ENCODE results near the gene ESPNL.

The ESPNL gene

GRCh38 chr2:238140040-238140439 is 39.9 kb downstream of the ESPNL start:
- no peak for DNase-seq (ENCODE audit: low read depth in 2 of 3, low spot score in 2 of 3)

DNA sequence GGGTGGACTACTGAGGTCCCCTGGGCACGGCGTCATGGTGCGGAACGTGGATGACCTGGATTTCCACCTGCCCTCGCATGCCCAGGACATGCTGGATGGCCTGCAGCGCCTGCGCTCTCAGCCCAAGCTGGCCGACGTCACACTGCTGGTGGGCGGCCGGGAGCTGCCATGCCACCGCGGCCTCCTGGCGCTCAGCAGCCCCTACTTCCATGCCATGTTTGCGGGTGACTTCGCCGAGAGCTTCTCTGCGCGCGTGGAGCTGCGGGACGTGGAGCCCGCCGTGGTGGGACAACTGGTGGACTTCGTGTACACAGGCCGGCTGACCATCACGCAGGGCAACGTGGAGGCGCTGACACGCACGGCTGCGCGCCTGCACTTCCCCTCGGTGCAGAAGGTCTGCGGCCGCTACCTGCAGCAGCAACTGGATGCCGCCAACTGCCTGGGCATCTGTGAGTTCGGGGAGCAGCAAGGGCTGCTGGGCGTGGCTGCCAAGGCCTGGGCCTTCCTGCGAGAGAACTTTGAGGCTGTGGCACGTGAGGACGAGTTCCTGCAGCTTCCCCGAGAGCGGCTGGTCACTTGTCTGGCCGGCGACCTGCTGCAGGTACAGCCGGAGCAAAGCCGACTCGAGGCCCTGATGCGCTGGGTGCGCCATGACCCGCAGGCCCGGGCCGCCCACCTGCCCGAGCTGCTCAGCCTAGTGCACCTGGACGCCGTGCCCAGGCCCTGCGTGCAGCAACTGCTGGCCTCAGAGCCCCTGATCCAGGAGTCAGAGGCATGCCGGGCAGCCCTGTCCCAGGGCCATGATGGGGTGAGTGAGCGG is 40.8 kb downstream of the ESPNL start:
- no peak for DNase-seq (ENCODE audit: low read depth in 2 of 3, low spot score in 2 of 3)

DNA sequence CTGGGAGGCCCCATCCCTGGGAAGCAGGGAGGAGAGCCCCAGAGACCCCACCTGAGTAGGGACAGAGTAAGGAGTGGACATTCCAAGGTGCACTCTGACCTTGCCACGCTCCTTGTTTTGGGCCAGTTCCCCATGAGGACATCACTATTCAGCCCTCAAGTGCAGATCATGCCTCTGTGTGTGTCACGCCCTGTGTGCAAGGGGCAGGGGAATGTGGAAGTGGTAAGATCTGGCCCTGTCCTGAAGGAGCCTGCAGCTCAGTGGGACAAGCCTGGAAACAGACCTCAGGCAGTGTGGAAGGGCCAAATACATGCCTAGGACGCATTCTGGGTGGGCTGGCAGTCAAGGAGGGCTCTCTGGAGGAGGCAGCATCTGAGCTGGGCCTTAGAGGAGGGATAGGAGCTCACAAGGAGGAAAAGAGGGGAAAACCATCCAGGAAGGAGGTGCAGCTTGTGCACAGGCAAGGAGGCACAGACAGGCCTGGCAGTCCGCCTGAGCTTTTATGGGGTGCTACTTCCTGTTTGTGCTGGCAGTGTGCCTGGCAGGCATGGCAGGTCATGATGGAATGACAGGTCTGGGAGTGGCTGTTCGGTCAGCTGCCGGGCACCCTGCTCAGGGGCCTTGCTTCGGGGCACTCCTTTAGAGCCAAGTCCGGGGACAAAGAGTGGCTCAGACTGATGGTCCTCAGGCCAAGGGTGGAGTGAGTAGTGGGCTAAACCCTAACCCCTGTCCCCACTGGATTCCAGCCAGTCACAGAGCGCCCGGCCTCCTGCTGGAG is 41.6 kb downstream of the ESPNL start:
- no peak for DNase-seq (ENCODE audit: low read depth in 2 of 3, low spot score in 2 of 3)

DNA sequence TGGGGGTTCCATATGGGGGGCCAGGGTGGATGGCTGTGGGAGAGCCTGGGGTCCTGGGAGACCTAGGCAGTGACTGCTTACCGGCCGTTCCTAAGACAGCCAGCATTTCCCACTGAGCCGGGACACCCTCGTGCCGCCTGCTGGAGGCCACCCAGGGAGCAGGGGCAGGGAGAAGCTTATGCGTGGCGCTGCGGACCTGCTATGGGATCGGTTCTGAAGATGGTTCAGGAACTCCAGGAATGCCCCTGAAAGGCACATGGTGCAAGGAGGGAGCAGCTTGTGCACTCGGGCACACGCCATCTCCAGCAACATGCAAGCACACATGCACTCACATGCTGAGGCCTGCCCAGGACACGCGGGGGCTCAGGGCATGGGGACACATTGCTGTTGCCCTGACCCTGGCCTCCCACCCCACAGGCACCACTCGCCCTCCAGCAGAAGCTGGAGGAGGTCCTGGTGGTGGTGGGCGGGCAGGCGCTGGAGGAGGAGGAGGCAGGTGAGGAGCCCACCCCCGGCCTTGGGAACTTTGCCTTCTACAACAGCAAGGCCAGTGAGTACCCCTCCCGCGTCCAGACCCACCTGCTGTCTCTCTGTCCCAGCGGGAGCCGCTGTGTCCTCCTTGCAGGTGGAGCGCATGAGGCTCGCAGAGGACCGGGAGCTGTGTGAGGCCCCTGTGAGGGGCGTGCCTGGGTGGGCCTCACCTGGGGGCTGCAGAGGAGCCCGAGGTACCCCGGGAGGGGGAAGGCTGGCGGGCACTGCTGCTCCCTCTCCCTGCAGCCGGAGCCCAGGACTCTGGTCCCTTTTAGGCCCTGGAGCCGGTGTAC is 42.5 kb downstream of the ESPNL start:
- DNase-seq (ENCODE audit: low read depth in 2 of 3, low spot score in 2 of 3): no peak

DNA sequence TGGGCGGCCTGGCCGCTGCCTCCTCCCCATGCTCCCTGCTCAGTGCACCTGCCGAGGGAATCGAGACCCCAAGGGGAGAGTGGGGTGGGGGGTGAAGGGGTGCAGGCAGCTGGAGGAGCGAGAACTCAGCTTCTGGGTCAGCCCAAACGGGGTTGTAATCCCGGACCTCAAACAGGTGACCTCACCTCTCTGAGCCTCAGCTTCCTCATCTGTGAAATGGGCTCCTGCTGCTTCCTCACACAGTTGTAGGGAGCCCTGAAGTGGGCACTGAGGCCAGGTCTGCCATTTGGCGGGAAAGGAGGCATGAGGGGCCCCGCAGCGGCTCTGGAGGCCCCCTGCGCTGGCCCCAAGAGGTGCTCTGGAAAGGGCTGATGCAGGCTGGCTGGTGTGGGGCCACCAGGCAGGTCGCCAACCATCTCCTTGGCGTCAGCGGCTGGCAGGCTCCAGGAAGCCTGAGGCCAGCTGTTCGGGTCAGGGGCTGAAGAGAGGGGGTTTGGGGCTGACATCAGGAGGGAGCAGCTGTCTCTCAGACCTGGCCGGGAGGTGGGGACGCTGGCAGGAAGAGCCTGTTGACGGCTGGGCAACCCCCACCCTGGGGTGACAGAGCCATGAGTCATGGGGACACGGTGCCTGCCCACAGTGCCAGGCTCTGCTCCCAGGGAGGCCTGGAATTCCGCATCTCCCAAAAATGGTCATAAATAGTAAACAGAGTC is 43.3 kb downstream of the ESPNL start:
- DNase-seq (ENCODE audit: low read depth in 2 of 3, low spot score in 2 of 3): no peak

DNA sequence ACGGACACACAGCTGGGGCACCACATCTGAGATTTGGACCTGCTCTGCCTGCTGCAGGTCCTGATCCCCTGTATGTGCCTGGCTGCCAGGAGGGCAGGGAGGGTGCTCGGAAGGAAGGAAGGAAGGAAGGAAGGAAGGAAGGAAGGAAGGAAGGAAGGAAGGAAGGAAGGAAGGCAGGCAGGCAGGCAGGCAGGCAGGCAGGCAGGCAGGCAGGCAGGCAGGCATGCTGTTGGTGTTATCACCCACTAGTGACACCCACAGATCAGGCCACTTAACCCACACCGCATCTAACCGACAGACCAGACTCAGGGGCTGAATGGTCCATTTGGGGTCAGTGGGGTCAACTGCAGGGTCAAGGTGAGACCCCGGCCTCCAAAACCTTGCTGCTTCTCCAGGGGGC is 44.1 kb downstream of the ESPNL start:
- DNase-seq (ENCODE audit: low read depth in 2 of 3, low spot score in 2 of 3): no peak

DNA sequence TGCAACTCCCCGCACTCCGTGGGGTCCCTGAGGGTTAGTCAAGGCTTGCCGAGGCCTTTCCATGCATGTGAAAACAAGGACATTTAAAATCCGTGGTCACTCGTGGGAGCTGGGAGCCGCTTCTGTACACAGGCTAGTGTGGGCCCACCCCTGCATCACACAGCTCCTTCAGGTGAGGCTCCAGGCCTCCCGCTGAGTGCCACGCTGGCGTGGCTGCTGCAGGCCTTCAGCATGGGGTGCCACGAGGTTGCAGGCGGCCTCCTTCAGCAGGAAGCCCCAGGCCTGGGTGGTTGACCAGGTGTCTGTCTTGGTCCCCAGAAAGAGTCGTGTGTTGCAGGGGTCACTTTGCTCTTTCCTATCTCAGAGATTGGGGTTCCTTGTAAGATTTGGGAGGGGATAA is 44.9 kb downstream of the ESPNL start:
- no peak for DNase-seq (ENCODE audit: low read depth in 2 of 3, low spot score in 2 of 3)

GRCh38 chr2:238145851-238146250 is 45.7 kb downstream of the ESPNL start:
- no peak for DNase-seq (ENCODE audit: low read depth in 2 of 3, low spot score in 2 of 3)

DNA sequence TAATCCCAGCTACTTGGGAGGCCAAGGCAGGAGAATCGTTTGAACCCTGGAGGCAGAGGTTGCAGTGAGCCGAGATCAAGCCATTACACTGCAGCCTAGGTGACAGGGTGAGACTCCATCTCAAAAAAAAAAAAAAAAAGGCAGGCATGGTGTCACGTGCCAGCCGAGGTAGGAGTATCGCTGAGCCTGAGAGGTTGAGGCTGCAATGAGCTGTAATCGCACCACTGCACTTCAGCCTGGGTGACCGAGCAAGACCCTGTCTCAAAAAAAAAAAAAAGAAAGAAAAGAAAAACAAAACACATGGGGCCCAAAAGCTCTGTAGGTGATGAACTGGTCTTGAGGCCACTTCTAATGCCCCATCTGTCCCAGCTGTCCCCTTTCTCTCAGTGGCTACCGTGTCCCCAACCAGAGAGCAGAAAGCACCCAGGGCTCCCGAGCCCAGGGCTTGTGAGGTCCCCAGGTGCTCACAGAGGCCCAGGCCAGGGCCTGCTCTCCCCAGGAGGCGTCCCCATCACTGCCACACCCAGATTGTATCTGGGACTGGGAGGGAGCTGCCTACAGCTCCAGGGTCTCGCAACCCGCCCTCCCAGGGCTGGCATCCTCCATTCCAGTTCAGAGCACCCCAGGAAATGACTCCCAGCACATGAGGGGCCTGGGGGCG is 46.9 kb downstream of the ESPNL start:
- DNase-seq (ENCODE audit: low read depth in 2 of 3, low spot score in 2 of 3): no peak

DNA sequence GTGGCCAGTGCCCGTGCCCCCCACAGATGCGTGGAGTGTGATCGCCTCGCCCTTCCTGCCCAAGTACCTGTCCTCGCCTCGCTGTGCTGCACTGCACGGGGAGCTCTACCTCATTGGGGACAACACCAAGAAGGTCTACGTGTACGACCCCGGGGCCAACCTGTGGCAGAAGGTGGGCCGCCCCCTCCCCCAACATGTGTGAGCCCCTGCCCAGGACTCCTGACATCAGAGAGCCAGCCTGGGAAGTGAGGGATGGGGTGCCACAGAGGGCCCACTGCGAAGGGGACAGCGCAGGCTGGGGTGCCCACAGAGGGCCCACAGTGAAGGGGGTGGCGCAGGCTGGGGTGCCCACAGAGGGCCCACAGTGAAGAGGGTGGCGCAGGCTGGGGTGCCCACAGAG is 48.8 kb downstream of the ESPNL start:
- no peak for DNase-seq (ENCODE audit: low read depth in 2 of 3, low spot score in 2 of 3)

DNA sequence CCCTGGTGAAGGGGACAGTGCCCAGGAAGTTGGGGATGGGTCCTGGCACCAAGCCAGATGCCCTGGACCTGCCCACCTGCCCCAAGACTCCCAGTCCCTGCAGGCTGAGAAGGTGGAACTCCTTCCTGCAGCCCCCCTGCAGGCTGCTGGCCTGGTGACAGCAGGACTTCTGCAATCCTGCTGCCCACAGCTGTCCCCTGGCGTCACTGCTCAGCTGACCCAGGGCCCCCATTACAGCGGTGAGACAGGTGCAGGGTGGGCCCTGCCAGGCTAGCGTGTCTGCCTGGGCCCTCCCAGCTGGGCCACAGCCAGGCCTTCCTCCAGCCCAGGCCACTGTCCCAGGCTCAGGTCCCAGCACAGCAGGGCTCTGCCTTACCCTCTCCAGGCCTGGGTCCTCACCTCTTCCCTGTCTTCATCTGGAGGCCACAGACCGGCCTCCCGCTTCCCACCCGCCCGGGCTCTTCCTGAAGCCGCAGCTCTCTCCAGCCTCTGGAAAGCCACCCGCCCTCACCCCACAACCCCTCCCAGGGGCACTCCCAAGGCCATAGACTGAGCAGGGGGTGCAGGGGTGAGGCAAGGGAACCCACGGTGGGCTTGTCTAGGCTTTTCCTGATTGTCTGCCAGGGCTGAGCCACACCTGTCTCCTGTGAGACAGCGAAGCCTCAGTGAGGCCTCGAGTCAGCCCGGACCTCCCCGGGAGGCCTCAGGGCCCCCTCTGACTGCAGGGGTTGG is 49.9 kb downstream of the ESPNL start:
- DNase-seq (ENCODE audit: low read depth in 2 of 3, low spot score in 2 of 3): no peak

DNA sequence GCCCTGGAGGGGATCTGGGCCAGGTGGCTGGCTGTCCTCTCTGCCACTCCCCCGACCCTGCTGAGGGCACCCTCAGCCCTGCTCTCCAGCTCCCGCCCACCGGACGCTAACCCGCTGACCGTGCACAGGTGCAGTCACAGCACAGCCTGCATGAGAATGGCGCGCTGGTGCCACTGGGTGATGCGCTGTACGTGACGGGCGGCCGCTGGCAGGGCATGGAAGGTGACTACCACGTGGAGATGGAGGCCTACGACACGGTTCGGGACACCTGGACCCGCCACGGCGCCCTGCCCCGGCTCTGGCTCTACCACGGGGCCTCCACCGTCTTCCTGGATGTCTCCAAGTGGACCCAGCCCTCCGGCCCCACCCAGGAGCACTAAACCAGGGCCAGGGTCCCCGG is 50.5 kb downstream of the ESPNL start:
- DNase-seq (ENCODE audit: low read depth in 2 of 3, low spot score in 2 of 3): no peak

DNA sequence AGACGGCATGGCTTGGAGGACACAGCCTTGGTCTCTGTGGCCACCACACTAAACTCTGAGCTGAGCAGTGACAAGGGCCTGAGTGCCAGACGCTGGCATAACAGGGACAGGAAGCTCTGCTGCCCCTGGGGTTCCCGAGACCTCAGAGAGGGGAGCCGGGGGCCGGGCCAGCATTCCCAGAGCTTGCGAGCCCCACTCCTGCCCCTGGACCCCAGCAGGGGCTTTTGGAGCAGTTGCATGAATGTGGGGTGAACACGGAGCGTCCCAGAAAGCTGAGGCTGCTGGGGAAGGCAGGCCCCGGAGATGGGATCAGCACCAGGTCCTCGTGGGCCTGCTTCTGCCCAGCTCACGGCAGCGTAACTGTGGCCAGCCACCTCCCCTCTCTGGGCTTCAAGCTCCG is 51.1 kb downstream of the ESPNL start:
- DNase-seq (ENCODE audit: low read depth in 2 of 3, low spot score in 2 of 3): no peak

DNA sequence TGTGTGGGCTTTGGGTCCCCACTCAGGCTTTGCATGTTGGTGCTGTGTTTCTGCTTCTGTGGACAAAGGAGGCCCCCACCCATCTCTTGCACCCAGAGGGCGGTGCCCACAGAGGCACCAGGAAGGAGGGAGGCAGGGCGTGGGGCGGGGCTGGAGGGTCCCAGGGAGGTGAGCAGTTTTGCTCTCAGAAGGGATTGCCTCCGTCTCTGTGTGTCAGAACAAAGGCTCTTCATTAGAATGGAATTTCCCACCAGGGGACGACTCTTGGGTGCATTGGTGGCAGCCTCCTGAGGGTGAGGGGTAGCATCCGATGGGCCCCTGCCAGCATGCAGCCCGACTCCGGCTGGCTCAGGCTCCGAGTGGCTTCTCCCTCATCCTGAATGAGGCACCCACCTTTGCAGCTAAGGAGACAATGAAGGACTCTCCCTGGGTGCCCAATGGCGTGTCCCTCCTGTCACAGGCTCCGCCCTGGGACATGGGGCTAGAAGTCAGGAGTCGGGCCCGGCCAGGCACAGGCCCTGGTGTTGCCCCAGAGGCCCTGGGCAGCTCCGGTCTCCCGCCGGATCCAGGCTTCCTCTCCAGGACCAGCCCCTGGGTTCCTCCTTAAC is 51.6 kb downstream of the ESPNL start:
- no peak for DNase-seq (ENCODE audit: low read depth in 2 of 3, low spot score in 2 of 3)

- no peak for DNase-seq (ENCODE audit: low read depth in 2 of 3, low spot score in 2 of 3)
These were observed 52.9 kb downstream of the ESPNL start for GRCh38 chr2:238152771-238153688.

DNA sequence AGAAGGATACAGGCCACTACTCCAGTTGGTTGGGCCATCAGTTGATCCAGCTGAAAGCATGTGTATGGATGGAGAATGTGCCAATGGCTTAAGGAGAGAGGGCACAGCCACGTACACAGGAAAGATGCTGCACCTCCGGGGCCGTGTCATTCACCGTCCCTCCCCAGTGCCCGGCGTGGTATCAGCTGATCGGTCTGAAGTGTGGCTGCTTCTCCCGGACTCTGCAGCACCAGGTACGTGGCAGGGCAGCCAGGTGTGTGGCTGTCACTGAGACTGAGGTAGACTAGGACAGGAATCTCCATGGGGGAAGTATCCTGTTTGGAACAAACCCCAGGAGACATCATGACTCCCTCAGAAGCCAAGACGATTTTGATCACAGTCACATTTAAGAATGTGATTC is 54.4 kb downstream of the ESPNL start:
- no peak for DNase-seq (ENCODE audit: low read depth in 2 of 3, low spot score in 2 of 3)

DNA sequence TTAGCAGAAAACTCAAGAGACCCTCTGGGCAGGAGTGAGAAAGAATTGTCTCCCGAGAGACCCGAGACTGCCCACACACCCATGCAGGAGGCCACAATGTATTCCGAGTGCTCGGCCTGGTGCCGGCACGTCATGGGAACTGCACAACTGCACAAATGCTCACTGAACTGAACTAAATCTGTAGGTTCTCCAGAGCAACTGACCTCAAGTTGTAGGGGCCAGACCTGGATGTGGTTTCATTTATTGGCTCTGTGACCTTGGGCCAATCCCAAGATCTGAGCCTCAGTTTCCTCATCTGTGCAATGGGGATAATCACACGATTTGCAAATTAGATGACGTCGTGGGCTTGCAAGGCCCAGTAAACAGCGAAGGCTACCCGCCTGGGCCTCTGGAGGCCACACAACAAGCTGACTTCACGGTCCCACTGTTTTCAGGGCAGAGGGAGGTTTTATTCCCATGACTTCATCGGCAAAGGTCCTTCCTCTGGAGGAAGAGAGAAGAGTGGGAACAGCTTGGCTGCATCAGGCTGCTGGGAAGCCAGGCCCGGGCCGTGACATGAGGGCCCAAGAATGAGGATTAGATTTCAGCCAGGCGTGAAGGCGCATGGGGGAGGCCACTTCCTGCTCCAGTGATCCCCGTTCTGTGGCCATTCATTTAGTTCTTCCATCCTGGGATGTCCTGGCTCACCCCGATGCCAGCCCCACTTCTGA is 55.1 kb downstream of the ESPNL start:
- DNase-seq (ENCODE audit: low read depth in 2 of 3, low spot score in 2 of 3): no peak

Data from activated CD8-positive, alpha-beta memory T cell treated with anti-CD3 and anti-CD28 coated beads for 48 hours (primary cell).